Measurements from ENCODE around the gene IL1R1.

The IL1R1 gene

GRCh38 chr2:102209474-102209873, 66.9 kb downstream of the IL1R1 start:
- no peak for DNase-seq

DNA sequence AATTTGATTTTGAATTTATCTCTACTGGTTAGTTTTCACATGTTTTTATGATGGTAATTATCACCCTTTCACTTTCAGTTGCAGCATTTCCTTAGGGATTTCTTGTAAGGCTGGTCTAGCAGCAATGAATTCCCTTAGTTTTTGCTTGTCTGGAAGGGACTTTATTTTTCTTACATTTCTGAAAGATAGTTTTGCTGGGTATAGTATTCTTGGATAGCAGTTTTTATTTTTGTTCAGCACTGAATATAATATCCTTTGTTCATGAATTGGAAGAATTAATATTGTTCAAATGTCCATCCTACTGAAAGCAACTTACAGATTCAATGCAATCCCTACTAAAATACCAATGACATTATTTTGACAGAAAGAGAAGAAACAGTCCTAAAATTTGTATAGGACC, 74.5 kb downstream of the IL1R1 start:
- DNase-seq = no peak

- peak; percentile 32 for DNase-seq
These were observed 82.5 kb downstream of the IL1R1 start for GRCh38 chr2:102224824-102225739.

DNA sequence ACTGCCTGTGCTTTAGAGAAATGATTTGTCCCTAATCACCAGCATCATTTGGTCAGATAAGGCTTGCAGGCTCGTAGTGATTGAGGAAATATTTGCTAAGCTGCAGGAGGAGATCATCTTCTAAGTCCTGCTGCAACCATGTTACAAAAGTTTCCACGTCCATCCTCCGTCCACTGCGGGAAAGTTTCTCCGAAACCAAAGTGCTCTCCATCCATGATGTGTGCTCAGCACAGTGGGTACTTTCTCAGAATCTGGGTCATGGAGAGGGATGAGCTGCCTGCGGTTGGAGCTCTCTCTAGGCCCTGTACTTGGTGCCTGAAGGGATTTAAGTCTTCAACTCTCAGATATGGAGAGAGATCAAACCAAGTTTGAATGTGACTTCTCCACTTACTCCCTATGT, 83.6 kb downstream of the IL1R1 start:
- DNase-seq = no peak

DNA sequence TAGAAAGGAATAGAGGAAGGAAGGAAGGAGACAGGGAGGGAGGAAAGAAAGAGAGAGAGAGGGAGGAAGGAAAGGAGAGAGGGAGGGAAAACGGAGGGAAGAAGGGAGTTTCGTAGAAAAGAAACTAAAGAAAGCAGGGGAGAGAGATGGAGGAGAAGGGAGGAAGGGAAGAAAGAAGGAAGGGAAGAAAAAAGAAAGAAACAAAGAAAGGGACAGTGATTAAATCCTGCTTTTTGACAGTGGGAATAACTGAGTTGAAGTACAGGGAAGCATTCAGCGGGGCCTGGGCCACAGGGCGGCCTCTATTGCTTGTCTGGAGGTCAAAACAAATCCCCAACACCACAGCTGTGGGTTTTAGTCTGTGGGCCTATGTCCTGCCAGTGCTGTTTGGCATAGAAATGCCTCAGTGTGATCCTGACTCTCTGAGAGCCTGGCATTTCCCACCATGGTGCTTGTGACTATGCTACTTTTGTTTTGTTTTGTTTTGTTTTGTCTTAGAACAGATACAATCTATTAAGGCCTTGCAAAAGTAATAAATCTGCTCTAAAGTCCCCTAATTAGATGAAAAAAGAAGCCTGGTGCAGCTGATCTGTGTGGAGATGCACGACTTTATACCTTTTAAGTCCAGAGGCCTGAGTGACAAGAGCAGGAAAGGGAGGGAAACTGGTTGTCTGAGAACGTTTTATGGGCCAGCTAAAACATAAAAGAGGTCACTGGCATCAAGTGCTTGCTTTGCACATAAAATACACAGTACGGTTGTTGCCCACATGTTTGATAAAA, 84.3 kb downstream of the IL1R1 start:
- DNase-seq = peak; percentile 41

DNA sequence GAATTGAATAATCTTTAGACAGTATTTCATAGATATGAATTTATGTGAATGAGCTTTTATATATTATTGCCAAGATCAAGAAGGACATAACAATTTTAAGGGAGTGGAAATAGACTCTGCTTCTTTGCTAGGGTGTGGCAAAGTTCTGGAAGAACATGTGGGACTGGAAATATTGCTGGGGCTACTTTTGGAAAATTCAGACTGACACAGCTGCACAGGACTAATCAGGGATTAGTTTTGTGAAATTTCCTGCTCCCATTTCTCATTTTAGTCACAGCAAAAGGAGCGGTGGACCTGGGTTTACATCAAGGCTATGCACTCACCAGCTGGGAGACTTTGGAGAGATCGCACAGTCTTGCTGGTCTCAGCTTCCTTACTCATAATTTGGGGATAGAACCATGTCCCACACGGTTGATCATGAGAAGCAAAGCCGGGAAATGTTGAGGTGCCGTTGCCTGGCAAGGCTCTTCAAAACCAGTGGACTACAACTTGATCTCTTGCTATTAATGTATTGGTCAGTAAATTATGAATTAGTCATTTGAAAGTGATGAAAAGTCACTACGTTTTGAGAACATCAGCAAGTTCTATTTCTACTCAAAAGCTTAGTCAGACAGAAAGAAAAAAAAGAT, 86.7 kb downstream of the IL1R1 start:
- peak; percentile 27 for DNase-seq
